Dermis microvascular lymphatic vessel endothelial cell (primary cell): ENCODE data around the gene SMIM20. TPM values are rescaled to one million over a fixed set of nuclear protein-coding genes. Genes with fewer than 3 reads are reported as not detected.
"Not testable (repeated sequence)": the region's sequence is repeated elsewhere in the genome, so short reads cannot be mapped to it uniquely, and the experiment has no call there.

Experiments
- DNase-seq, 2 donors: peaks; one replicate each; pipeline versions ENCODE4 v3.0.0 to v3.0.0-alpha.2; 2010; ENCODE audit warnings: low read depth in 2 of 2
- total RNA-seq: library from RNA; depleted of rRNA; stranded (reverse); fragments of >200 nt; gene quantifications from 2 replicates; pipeline ENCODE4 v1.2.1, GENCODE V29; 2014

SMIM20 gene
- total RNA-seq, 1 donor from 2014 or later: 13.1 TPM

DNA sequence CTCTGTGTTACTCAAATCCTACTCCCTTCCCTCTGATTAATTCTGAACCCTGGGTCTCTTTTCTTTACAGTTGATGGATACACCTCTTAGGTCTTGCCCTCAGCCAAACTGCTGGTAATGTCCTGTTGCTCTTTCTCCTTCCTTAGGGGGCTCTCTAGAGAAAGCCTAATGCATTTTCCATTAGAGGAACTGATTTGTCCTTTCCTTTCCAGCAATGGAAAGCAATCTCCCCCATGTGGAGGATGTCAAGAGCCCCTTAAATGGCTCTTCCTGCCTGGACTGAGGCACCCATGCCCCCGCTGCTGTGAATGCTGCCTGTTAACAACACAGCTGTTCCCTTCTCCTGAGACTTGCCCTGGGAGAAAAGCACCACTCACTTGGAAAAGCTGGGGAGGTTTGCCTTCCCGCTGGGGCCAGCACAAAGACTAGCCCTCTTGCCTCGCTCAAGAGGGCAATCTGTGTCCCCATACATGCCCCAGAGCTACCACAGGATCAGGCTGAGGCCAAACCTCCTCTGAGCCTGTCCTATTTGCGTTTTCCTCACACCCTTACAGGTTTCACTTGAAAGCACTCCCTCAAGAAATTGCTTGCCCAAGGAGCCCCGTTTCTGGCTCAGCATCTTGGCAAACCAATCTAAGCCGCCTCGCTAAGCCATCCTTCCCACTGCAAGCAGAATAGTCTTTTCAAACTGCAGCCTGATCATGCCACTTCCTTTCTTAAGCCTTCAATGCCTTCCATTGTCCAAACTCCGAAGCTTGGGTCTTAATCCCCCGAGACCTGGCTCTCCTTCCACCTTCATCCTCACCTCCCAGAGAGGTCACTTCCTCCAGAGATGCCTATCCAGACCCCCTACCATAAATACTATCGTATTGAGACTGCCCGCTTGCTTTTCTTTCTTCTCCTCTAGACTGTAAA, 23.2 kb upstream of the SMIM20 start:
- no peak for DNase-seq

GRCh38 chr4:25892796-25893195, 21.2 kb upstream of the SMIM20 start:
- no peak for DNase-seq

DNA sequence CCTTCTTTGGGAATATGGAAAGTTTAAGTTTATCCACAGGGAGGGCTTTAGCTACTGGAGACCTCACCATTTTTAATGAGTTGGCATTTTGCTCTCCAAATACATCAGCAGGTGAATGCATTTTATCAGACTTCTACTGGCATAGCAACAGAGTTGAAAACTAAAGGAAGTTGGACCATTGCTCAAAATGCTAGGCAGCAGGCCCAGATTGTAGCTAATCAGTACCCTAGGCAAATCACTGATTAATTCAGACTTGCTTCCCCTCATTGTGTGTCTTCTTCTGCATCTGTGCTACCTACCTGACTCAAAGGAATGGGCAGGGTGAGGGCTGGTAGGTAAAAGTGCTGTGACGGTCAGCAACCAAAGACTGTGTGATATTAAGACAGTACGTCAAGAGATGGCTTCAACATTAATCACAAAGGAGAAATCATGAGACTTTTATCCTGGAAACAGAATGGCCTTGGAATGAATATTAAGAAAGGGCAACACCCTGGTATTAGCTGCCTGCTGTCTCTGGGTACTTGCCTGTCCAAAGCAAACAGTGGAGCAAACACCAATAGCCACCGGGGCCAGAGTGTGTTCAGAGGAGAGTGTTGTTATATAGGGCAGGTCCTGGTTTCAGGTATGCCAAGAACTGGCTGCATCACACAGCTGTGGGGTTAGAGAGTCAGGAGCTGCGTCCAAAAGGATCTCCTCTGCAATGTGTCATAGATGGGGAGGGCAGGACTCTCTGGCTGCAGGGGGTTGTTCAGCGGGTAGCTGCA, 17.1 kb upstream of the SMIM20 start:
- no peak for DNase-seq

DNA sequence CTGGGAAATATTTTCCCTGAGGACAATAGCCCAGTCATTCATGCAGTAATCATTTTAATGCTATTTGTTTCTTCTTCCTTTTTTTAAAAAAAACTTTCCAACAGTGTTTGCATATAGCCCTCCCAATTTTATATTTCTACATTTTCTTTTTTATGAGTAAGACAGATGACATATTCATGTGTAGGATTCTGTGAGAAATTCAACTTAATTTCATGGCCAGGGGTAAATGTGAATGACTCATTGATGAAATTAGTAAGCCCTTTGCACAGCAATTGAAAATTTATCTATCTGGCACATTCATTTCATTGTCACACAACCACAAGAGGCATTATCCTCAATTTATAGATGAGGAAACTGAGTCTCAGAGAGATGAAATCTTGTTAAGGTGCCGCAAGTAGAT, 13.7 kb upstream of the SMIM20 start:
- no peak for DNase-seq

GRCh38 chr4:25901030-25901430, 13.0 kb upstream of the SMIM20 start:
- DNase-seq: no peak

DNA sequence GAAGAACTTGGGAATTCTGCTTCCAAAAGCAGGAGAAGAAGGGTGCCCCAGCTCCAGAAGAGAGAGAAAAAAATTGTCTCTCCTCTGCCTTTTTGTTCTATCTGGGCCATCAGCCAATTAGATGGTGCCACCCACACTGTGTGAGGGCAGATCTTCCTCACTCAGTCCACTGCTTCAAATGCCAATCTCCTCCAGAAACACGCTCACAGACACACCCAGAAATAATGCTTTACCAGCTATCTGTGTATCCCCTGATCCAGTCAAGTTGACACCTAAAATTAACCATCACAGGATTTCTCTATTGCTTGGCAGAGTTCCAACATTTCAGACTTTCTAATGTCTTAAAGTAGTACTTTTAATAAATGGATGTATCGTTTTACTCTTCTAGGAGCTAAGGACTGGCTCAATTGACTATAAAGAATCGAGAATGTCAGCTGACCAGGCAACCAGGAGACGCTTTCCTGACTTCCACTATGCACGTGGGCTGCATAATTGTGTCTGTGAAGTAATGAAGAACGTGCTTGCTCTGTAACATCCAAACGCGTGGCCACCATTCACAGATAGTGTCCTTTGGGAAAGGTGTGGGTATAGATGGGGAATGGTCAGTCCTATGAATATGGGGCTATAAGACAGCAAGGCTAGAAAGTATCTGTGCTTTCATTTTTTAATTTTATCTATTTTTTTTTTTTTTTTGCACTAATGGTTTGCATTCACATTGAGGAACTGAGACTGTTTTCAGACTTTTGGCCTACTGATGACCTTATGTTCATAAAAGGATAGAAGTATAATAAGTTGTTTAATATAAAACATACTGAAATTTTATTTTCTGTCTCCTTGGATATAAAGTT, 9.9 kb upstream of the SMIM20 start:
- no peak for DNase-seq

- DNase-seq: no peak
Measured at GRCh38 chr4:25904748-25905082, 9.3 kb upstream of the SMIM20 start.

DNA sequence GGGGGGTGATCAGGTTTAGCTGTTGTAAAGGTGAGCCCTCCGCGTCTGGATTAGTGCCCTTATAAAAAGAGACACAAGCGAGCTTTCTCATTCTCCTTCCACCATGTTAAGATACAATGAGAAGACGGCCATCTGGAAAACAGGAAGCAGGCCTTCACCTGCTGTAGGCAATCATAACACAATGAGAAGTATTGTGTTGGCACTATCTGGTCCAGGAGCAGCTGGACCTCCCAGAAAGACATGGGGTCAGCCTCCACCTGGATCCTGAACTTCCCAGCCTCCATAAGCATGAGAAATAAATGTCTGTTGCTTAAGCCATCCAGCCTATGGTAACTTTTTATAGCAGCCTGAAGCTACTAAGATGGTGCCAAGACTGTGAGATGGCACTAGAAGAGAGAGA, 8.6 kb upstream of the SMIM20 start:
- DNase-seq: peak in 1 of 2 donors; percentile 46

- not testable (repeated sequence) for DNase-seq
Measured at GRCh38 chr4:25906113-25906512, 7.9 kb upstream of the SMIM20 start.

DNA sequence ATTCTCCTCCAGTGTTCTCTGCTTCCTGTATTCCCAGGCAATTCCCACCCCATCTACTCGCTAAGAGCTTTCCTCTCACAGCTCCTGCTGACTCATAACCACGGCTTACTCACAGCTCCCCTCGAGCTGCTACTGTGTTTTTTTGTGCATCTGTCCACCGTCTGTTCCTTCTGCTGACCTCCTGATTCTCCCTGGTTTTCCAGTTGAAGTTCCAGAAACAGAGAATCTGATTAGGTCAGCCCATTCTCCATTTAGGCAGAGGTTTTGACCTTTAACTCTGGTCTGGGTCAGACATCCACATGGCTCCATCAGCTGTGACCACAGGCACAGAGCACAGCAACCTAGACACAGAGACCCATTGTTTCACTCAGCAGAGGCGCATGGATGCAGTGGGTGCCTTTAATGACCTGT, 5.5 kb upstream of the SMIM20 start:
- DNase-seq: peak in 1 of 2 donors; percentile 91

- DNase-seq: no peak
Measured at GRCh38 chr4:25911356-25911755, 2.7 kb upstream of the SMIM20 start.

DNA sequence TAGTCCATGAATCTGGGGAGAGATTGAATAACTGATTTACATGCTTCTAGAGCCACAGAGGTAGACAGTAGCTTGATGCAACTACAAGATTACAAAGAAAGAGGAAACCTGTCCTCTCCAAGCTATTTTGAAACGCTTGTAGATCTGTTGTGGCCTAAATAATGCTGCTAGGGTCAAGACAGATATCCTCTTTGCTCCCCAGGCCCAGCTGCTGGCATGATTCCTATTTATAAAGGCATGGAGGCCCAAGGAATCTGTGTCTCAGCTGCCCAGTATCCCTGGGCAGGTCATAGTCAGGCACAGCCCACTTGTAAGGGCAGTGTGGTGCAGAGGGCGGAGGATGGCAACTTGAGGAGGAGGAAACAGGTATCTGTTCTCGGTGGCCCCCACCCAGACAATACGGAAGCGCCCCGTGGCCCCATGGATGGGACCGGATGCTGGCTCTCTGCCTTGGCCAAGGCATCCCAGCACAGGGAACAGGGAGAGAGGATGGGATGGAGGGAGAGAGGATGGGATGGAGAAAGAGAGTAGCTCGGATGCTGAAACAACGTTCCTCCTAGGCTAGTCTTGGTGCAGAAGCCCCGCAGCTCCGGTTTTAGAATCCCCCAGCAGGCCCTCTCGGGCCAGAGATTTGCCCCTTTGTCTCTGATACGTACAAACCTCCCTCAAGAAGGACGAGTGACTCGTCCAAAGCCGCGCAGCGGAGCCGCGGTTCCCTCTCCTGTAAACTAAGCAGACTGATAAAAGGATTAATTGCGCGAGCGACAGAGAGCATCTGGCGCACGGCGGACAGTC, 767 bp upstream of the SMIM20 start:
- peak in 1 of 2 donors; percentile 13 for DNase-seq

DNA sequence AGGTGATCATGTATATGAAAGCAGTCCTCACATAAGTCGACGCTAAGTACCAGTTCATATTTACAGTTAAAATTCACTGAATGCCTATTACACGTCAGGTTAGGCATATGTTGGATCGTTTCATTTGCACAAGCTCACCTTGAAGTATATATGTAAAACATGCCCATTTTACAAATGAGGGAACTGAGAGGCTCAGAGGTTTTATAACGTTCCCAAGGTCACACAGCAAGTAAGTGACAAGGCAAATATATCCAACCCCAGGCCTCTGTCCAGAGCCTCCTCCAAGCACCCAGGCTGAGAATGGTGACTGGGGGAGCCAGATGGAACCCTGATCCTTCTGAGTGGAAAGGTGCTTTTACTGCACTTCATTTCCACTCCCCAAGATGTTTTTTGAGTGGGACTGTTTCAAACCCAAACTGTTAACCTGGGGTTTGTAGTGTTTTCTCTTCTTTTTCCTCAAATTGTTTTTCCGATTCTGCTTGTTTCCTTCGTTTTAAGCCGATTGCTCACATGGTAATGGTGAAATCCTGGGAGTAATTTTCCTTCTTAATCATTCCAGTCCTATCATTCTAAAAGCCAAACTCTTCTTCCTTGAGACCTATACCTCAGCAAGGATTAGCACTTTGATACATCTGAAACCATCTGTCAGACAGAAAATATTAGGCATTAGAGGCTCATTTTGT, 791 bp downstream of the SMIM20 start:
- DNase-seq: no peak

- no peak for DNase-seq
Measured at GRCh38 chr4:25915353-25915705, 1.3 kb downstream of the SMIM20 start.

- no peak for DNase-seq
Measured at GRCh38 chr4:25916870-25917269, 2.9 kb downstream of the SMIM20 start.

DNA sequence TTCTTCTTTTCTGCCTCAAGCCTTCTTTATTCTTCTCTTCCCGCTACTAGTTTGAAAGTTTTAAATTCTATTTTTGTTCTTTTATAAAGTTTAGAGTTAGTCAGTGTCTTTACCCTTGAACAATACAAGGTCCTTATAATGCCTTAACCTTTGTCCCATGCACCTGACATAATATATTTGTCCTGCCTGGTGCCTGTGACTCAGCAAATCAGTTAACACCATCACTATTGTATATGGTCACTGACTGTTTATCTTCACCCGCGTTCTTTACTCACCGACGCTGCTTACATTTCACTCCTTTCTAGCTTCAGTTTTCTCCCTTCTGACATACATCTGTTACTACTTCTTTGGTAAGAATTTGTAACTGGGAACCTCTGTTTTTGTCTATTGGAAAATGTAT, 5.7 kb downstream of the SMIM20 start:
- peak; percentile 27 to 84 for DNase-seq

GRCh38 chr4:25921922-25922321, 7.9 kb downstream of the SMIM20 start:
- DNase-seq: no peak

- DNase-seq: no peak
Measured at GRCh38 chr4:25922812-25923369, 8.9 kb downstream of the SMIM20 start.

- no peak for DNase-seq
Measured at GRCh38 chr4:25923745-25924144, 9.7 kb downstream of the SMIM20 start.
